Endothelial cell of umbilical vein (primary cell): ENCODE measurements around the gene CHL1. TPM values are rescaled to one million over a fixed set of nuclear protein-coding genes. Genes with fewer than 3 reads are reported as not detected.

Experiments
- BruUV-seq: library from RNA; stranded (reverse); fragments of 400-500 nt; replicated peaks from 2 replicates; lab custom pipeline; 2021; lab: Mats Ljungman, UMichigan
- CTCF ChIA-PET: fragments of 300-600, 350-600 bp; sonication (Branson Sonifier 250); formaldehyde crosslinking; loops from one replicate; lab custom pipeline; 2021; ENCODE audit warnings: antibody characterized with exemption, inconsistent platforms; lab: Charles Lee
- POLR2A ChIA-PET: fragments of 300-600, 350-600 bp; sonication (Branson Sonifier 250); formaldehyde crosslinking; loops from one replicate; lab custom pipeline; 2021; ENCODE audit warnings: antibody characterized with exemption, inconsistent platforms; lab: Charles Lee
- DNase-seq: peaks from one replicate; pipeline ENCODE4 v3.0.0-alpha.2; 2011; ENCODE audit warnings: low read depth, low spot score
- FAIRE-seq: peaks from 2 replicates; lab custom pipeline; 2011; peaks lifted over from hg19 to GRCh38; lab: Jason Lieb, UNC
- H2AFZ ChIP-seq: 2 replicates; pipeline ENCODE4 v1.6.0; 2012; ENCODE audit warnings: low read depth, low read length, control low read depth, inconsistent platforms
- H3K27ac ChIP-seq: 2 replicates; pipeline ENCODE4 v1.5.1; 2011; ENCODE audit warnings: low read depth, mild to moderate bottlenecking, control low read depth, low read length, moderate library complexity; ENCODE audit not compliant: insufficient read depth
- H3K27me3 ChIP-seq, 2 experiments: 2 replicates each; pipeline versions ENCODE4 v1.6.0 to v1.6.1; 2011; ENCODE audit warnings: low read length in 2 of 2, mixed read lengths in 1 of 2; ENCODE audit not compliant: control insufficient read depth in 2 of 2, insufficient read depth in 2 of 2
- H3K36me3 ChIP-seq, 2 experiments: 2 replicates in 1 of 2; 3 replicates in 1 of 2; pipeline ENCODE4 v1.5.1; 2011; ENCODE audit warnings: low read length in 2 of 2, mild to moderate bottlenecking in 1 of 2, moderate library complexity in 1 of 2; ENCODE audit not compliant: control insufficient read depth in 2 of 2, insufficient read depth in 2 of 2; ENCODE audit errors: extremely low read depth in 1 of 2
- H3K4me1 ChIP-seq: 3 replicates; pipeline ENCODE4 v1.5.1; 2011; ENCODE audit warnings: mild to moderate bottlenecking, low read length; ENCODE audit not compliant: control insufficient read depth, insufficient read depth; ENCODE audit errors: extremely low read depth
- H3K4me2 ChIP-seq: 2 replicates; pipeline ENCODE4 v1.6.1; 2011; ENCODE audit warnings: low read length, control low read depth, mixed read lengths; ENCODE audit not compliant: insufficient read depth
- H3K4me3 ChIP-seq, 3 experiments: fragments of 200-600 bp in 1 of 3; sonication (generic), shearing (Covaris generic) in 1 of 3; replicated peaks in 1 of 3; 2 replicates each; pipeline ENCODE4 v1.5.1; 2011 to 2016; ENCODE audit warnings: control low read depth in 3 of 3, low read length in 3 of 3, mild to moderate bottlenecking in 2 of 3, inconsistent platforms in 1 of 3, low read depth in 1 of 3, moderate library complexity in 1 of 3; ENCODE audit not compliant: insufficient read depth in 1 of 3
- H3K79me2 ChIP-seq: 2 replicates; pipeline ENCODE4 v1.6.0; 2012; ENCODE audit warnings: low read length, inconsistent platforms; ENCODE audit not compliant: control insufficient read depth, insufficient read depth
- H3K9ac ChIP-seq: replicated peaks from 2 replicates; pipeline ENCODE3; 2011; ENCODE audit warnings: low read length, control low read depth; ENCODE audit not compliant: insufficient read depth; ENCODE audit errors: extremely low read depth
- H3K9me1 ChIP-seq: replicated peaks from 3 replicates; pipeline ENCODE4 v1.6.0; 2011; ENCODE audit warnings: mild to moderate bottlenecking, low read length; ENCODE audit not compliant: control insufficient read depth, insufficient read depth; ENCODE audit errors: extremely low read depth
- H3K9me3 ChIP-seq: replicated peaks from 2 replicates; pipeline ENCODE4 v1.5.1; 2012; ENCODE audit warnings: low read length, inconsistent platforms; ENCODE audit not compliant: control insufficient read depth, insufficient read depth
- H4K20me1 ChIP-seq: replicated peaks from 2 replicates; pipeline ENCODE3; 2011; ENCODE audit warnings: mild to moderate bottlenecking, low read length; ENCODE audit not compliant: control insufficient read depth, insufficient read depth; ENCODE audit errors: extremely low read depth
- EZH2 ChIP-seq: IDR thresholded peaks from 2 replicates; pipeline ENCODE4 v1.6.1; 2012; ENCODE audit warnings: borderline replicate concordance, low read depth, mild to moderate bottlenecking, moderate library complexity, low read length, inconsistent platforms; ENCODE audit not compliant: severe bottlenecking
- FOS ChIP-seq: IDR thresholded peaks from 2 replicates; pipeline ENCODE4 v1.6.1; 2011; ENCODE audit warnings: mild to moderate bottlenecking, low read length, moderate library complexity, borderline replicate concordance; ENCODE audit not compliant: insufficient read depth
- GATA2 ChIP-seq: IDR thresholded peaks from 2 replicates; pipeline ENCODE4 v1.7.0; 2011; ENCODE audit warnings: low read depth, mild to moderate bottlenecking, moderate library complexity, mixed read lengths, low read length; ENCODE audit not compliant: insufficient read length, insufficient read depth
- JUN ChIP-seq: IDR thresholded peaks from 2 replicates; pipeline ENCODE4 v1.6.1; 2011; ENCODE audit warnings: borderline replicate concordance, low read depth; ENCODE audit not compliant: insufficient read length, insufficient read depth
- MAX ChIP-seq: IDR thresholded peaks from 2 replicates; pipeline ENCODE4 v1.6.1; 2011; ENCODE audit not compliant: insufficient read depth, insufficient read length
- MYC ChIP-seq: IDR thresholded peaks from one replicate; pipeline ENCODE4 v1.6.1; 2011; ENCODE audit warnings: mild to moderate bottlenecking, low read depth, low read length
- POLR2A ChIP-seq: IDR thresholded peaks from 2 replicates; pipeline ENCODE4 v1.6.1; 2012; ENCODE audit warnings: low read depth, mild to moderate bottlenecking, control low read depth, low read length
- POLR2AphosphoS5 ChIP-seq: IDR thresholded peaks from 2 replicates; pipeline ENCODE4 v1.6.1; 2012; ENCODE audit warnings: low read depth, mild to moderate bottlenecking, control low read depth, low read length, moderate library complexity; ENCODE audit not compliant: insufficient read depth
- dilution Hi-C: fragments of 300-500 bp; cut with MboI; formaldehyde crosslinking; loops from one replicate; pipeline ENCODE4 v1.15.0; 2019; ENCODE audit warnings: low sequenced_read_pairs; ENCODE audit not compliant: extremely low pct_ligation_motif_present
- intact Hi-C: fragments of 100-400 bp; cut with micrococcal nuclease; formaldehyde crosslinking; loops from one replicate; pipeline ENCODE4 v1.10.0; 2022
- polyA plus RNA-seq, 4 experiments: library from polyadenylated mRNA; depleted of rRNA in 3 of 4; stranded (reverse) in 3 of 4; unstranded in 1 of 4; fragments of >200 nt; gene quantifications; 2 replicates each; pipeline versions ENCODE4 v1.2.1 to v1.2.3, GENCODE V29; 2011 to 2012; ENCODE audit warnings: missing spikeins in 1 of 4
- total RNA-seq: library from RNA; stranded (reverse); gene quantifications from 2 replicates; pipeline ENCODE4 v1.2.3, GENCODE V29; 2021
- TF ChIP-seq, protein P1 (sequence below), 2 donors: IDR thresholded peaks; 1 replicate in 1 of 2; 2 replicates in 1 of 2; pipeline ENCODE4 v1.5.1; 2011; ENCODE audit warnings: low read length in 2 of 2, mild to moderate bottlenecking in 2 of 2, moderate library complexity in 2 of 2, control low read depth in 1 of 2, inconsistent platforms in 1 of 2, low read depth in 1 of 2; ENCODE audit not compliant: insufficient read depth in 1 of 2; ENCODE audit errors: extremely low read depth in 1 of 2

Gene CHL1
- total and polyA plus RNA-seq, 2 donors (not counting 3 experiments of a cell fraction or from before 2014, with no cell fraction given): not detected

GRCh38 chr3:277873-278272 is 81.3 kb downstream of the CHL1 start:
- H2AFZ ChIP-seq: no peak overlapping the region
- FAIRE-seq: no peak
- intact Hi-C loops: no loop called here
- dilution Hi-C loops: no loop called here
- no peak overlapping the region for H3K4me2 ChIP-seq
- H3K9me1 ChIP-seq: no peaks in the 10 kb centered on the region
- H3K79me2 ChIP-seq: no peaks in the 10 kb centered on the region
- H4K20me1 ChIP-seq: peaks cover 2% of the 10 kb centered on the region
- no peaks in the 10 kb centered on the region for H3K4me1 ChIP-seq
- TF ChIP-seq, protein P1, sequence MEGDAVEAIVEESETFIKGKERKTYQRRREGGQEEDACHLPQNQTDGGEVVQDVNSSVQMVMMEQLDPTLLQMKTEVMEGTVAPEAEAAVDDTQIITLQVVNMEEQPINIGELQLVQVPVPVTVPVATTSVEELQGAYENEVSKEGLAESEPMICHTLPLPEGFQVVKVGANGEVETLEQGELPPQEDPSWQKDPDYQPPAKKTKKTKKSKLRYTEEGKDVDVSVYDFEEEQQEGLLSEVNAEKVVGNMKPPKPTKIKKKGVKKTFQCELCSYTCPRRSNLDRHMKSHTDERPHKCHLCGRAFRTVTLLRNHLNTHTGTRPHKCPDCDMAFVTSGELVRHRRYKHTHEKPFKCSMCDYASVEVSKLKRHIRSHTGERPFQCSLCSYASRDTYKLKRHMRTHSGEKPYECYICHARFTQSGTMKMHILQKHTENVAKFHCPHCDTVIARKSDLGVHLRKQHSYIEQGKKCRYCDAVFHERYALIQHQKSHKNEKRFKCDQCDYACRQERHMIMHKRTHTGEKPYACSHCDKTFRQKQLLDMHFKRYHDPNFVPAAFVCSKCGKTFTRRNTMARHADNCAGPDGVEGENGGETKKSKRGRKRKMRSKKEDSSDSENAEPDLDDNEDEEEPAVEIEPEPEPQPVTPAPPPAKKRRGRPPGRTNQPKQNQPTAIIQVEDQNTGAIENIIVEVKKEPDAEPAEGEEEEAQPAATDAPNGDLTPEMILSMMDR (IDR thresholded peaks at IDR 0.05; ENCODE audit: extremely low read depth in 1 of 2, insufficient read depth in 1 of 2, low read depth in 1 of 2, low read length in 2 of 2): no peak
- TF ChIP-seq MYC (no peak), POLR2A (no peak), POLR2AphosphoS5 (no peak), EZH2 (no peak), FOS (no peak), JUN (no peak), GATA2 (no peak), MAX (no peak)
- ChIA-PET POLR2A (no interaction called here), CTCF (no interaction called here)
- no peak overlapping the region for H3K9ac ChIP-seq
- BruUV-seq: no TSS peak
- DNase-seq: no peak
- H3K27ac ChIP-seq: no peak overlapping the region
- no peaks in the 10 kb centered on the region for H3K9me3 ChIP-seq
- no peaks in the 10 kb centered on the region for H3K36me3 ChIP-seq
- H3K27me3 ChIP-seq: no peaks in the 10 kb centered on the region
- H3K4me3 ChIP-seq: no peak overlapping the region
